Activated CD4-positive, alpha-beta T cell treated with anti-CD3 and anti-CD28 coated beads, Interleukin-2, amount 50 U/mL, for 48 hours (primary cell): Measurements from ENCODE around the gene RB1.
"Not testable (repeated sequence)": the region's sequence is repeated elsewhere in the genome, so short reads cannot be mapped to it uniquely, and the experiment has no call there.

Experiments used
- DNase-seq, 2 experiments: peaks; one replicate each; pipeline ENCODE4 v3.0.0-alpha.2; 2020

Gene RB1

GRCh38 chr13:48411841-48412531 lies 108.4 kb downstream of the RB1 start:
- DNase-seq: no peak

GRCh38 chr13:48412881-48413351 lies 109.4 kb downstream of the RB1 start, which contains the start of gene LPAR6:
Gene LPAR6 (minus strand): TSS chr13:48413113. CDS start chr13:48412423, 690 bp downstream.
- DNase-seq: no peak

- DNase-seq: no peak
Observed at GRCh38 chr13:48414501-48414900, 111.0 kb downstream of the RB1 start.

GRCh38 chr13:48415516-48415915 lies 112.0 kb downstream of the RB1 start:
- DNase-seq: no peak

GRCh38 chr13:48422003-48422402 lies 118.5 kb downstream of the RB1 start:
- not testable (repeated sequence) for DNase-seq

GRCh38 chr13:48424212-48424611 lies 120.7 kb downstream of the RB1 start:
- DNase-seq: no peak

GRCh38 chr13:48426052-48426451 lies 122.5 kb downstream of the RB1 start:
- no peak for DNase-seq

GRCh38 chr13:48426755-48427298 lies 123.3 kb downstream of the RB1 start:
- not testable (repeated sequence) for DNase-seq

GRCh38 chr13:48429036-48429435 lies 125.5 kb downstream of the RB1 start:
- DNase-seq: no peak

- no peak for DNase-seq
Observed at GRCh38 chr13:48429886-48430285, 126.3 kb downstream of the RB1 start.

- DNase-seq: no peak
Observed at GRCh38 chr13:48431431-48431830, 127.9 kb downstream of the RB1 start.

GRCh38 chr13:48431987-48432615 lies 128.6 kb downstream of the RB1 start:
- DNase-seq: no peak

- no peak for DNase-seq
Observed at GRCh38 chr13:48434200-48434599, 130.6 kb downstream of the RB1 start.

- DNase-seq: no peak
Observed at GRCh38 chr13:48436661-48437288, 133.2 kb downstream of the RB1 start.

GRCh38 chr13:48437371-48437770 lies 133.8 kb downstream of the RB1 start:
- no peak for DNase-seq

- DNase-seq: no peak
Observed at GRCh38 chr13:48443442-48444208, 140.1 kb downstream of the RB1 start.

GRCh38 chr13:48446464-48446863 lies 142.9 kb downstream of the RB1 start:
- DNase-seq: no peak

- no peak for DNase-seq
Observed at GRCh38 chr13:48448285-48448958, 144.9 kb downstream of the RB1 start.

- DNase-seq: no peak
Observed at GRCh38 chr13:48448959-48449614, 145.5 kb downstream of the RB1 start.

- DNase-seq: no peak
Observed at GRCh38 chr13:48449656-48450055, 146.1 kb downstream of the RB1 start.

GRCh38 chr13:48451196-48451595 lies 147.6 kb downstream of the RB1 start:
- not testable (repeated sequence) for DNase-seq

- DNase-seq: no peak
Observed at GRCh38 chr13:48456546-48456945, 153.0 kb downstream of the RB1 start.
